Measurements from ENCODE around the gene ETS1.

ETS1 gene

GRCh38 chr11:128515826-128516778, 71.3 kb downstream of the ETS1 start:
- DNase-seq, result no peak

GRCh38 chr11:128515086-128515485, 72.3 kb downstream of the ETS1 start:
- DNase-seq, result no peak

GRCh38 chr11:128513915-128514681, 73.3 kb downstream of the ETS1 start:
- DNase-seq, result no peak

GRCh38 chr11:128512474-128512996, 74.8 kb downstream of the ETS1 start:
- DNase-seq, result no peak

- no peak for DNase-seq
Measured at GRCh38 chr11:128511712-128512111, 75.6 kb downstream of the ETS1 start.

- no peak for DNase-seq
Measured at GRCh38 chr11:128509621-128510389, 77.6 kb downstream of the ETS1 start.

- DNase-seq, result no peak
Measured at GRCh38 chr11:128508770-128509510, 78.4 kb downstream of the ETS1 start.

GRCh38 chr11:128507936-128508335, 79.4 kb downstream of the ETS1 start:
- DNase-seq, result no peak

- DNase-seq, result peak; percentile 67
Measured at GRCh38 chr11:128506999-128507611, 80.3 kb downstream of the ETS1 start.

- no peak for DNase-seq
Measured at GRCh38 chr11:128506356-128506755, 81.0 kb downstream of the ETS1 start.

GRCh38 chr11:128505449-128506065, 81.8 kb downstream of the ETS1 start:
- DNase-seq, result no peak

- no peak for DNase-seq
Measured at GRCh38 chr11:128504486-128504885, 82.9 kb downstream of the ETS1 start.

- DNase-seq, result no peak
Measured at GRCh38 chr11:128503245-128503991, 83.9 kb downstream of the ETS1 start.

GRCh38 chr11:128502726-128503125, 84.6 kb downstream of the ETS1 start:
- no peak for DNase-seq

GRCh38 chr11:128501632-128502549, 85.5 kb downstream of the ETS1 start:
- no peak for DNase-seq

GRCh38 chr11:128501008-128501407, 86.3 kb downstream of the ETS1 start:
- no peak for DNase-seq

- no peak for DNase-seq
Measured at GRCh38 chr11:128500493-128500892, 86.9 kb downstream of the ETS1 start.

- no peak for DNase-seq
Measured at GRCh38 chr11:128499613-128500253, 87.6 kb downstream of the ETS1 start.

Data from NCI-H1092 treated with DMSO at 0.1 percent for 48 hours (cell line).